SK-N-SH treated with all-trans-retinoic acid at 6 μM for 48 hours (cell line): ENCODE measurements around the gene PUM1.
A peak's percentile ranks its signal among the peaks of the same experiment; 100 is the strongest.

Experiments
- BACH2 ChIP-seq: fragments of 250-450 bp; sonication (Bioruptor Pico); IDR thresholded peaks from 2 replicates; pipeline ENCODE4 v1.9.0; 2021; ENCODE audit warnings: mild to moderate bottlenecking, borderline replicate concordance
- PATZ1 ChIP-seq: fragments of 250-450 bp; sonication (Bioruptor Pico); IDR thresholded peaks from 2 replicates; pipeline ENCODE4 v1.8.0; 2020; ENCODE audit warnings: mild to moderate bottlenecking, moderate library complexity, borderline replicate concordance
- PPARA ChIP-seq: fragments of 250-450 bp; sonication (Bioruptor Pico); IDR thresholded peaks from 2 replicates; pipeline ENCODE4 v1.5.0; 2020; ENCODE audit warnings: mild to moderate bottlenecking, borderline replicate concordance
- RARB ChIP-seq: fragments of 250-450 bp; sonication (Bioruptor Pico); IDR thresholded peaks from 2 replicates; pipeline ENCODE4 v1.8.0; 2021; ENCODE audit warnings: mild to moderate bottlenecking, moderate library complexity
- TCF4 ChIP-seq: fragments of 250-450 bp; sonication (Bioruptor Pico); IDR thresholded peaks from 2 replicates; pipeline ENCODE4 v1.8.0; 2021; ENCODE audit warnings: mild to moderate bottlenecking, moderate library complexity, borderline replicate concordance
- TSHZ2 ChIP-seq: fragments of 250-450 bp; sonication (Bioruptor Pico); IDR thresholded peaks from 2 replicates; pipeline ENCODE4 v1.5.0; 2020; ENCODE audit warnings: mild to moderate bottlenecking, moderate library complexity
- ZFP3 ChIP-seq: fragments of 250-450 bp; sonication (Bioruptor Pico); IDR thresholded peaks from 2 replicates; pipeline ENCODE4 v1.5.0; 2020; ENCODE audit warnings: mild to moderate bottlenecking, moderate library complexity
- TF ChIP-seq, protein P1 (sequence below): fragments of 250-450 bp; sonication (Bioruptor Pico); IDR thresholded peaks from 2 replicates; pipeline ENCODE4 v1.5.1; 2020; ENCODE audit warnings: low read depth, mild to moderate bottlenecking, moderate library complexity

DNA sequence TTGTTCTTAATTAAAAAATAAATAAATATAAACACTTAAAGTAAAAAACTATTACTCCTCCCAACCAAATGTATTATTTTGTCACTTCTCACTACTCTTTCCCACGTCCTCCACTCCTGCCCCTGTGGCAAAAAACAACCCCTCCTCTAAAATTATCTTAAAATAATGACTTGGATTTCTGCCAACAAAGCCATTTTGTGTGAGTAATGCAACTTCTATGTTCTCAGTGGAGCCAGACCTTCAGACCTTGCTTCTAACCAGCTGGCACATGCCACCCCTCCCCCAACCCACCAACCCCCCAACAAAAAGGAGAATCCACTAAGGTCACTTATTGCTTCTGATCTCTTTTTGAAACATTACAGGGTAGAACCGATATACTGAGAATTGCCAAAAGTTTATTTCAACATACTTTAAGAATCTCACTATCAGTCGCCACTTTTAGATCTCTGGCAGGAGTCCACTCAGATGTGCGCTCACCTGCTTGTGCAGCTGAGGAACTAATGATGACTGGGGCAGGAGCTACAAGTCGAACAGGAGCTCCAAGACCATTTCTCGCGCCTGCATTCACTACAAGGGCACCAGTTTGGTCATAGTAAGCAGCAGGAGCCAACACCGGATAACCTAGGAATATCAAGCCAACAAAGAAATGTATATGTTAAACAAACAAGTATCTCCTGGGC lies 98.7 kb downstream of the PUM1 start:
- TF ChIP-seq RARB (CRISPR knock-in tag) (no peak), PATZ1 (CRISPR knock-in tag) (peak; percentile 60; the same call in 1 of the 2 replicates), ZFP3 (CRISPR knock-in tag) (no peak), PPARA (CRISPR knock-in tag) (no peak), TSHZ2 (CRISPR knock-in tag) (no peak), TCF4 (CRISPR knock-in tag) (peak; percentile 73; the same call in 1 of the 2 replicates), BACH2 (CRISPR knock-in tag) (no peak)
- TF ChIP-seq, protein P1, sequence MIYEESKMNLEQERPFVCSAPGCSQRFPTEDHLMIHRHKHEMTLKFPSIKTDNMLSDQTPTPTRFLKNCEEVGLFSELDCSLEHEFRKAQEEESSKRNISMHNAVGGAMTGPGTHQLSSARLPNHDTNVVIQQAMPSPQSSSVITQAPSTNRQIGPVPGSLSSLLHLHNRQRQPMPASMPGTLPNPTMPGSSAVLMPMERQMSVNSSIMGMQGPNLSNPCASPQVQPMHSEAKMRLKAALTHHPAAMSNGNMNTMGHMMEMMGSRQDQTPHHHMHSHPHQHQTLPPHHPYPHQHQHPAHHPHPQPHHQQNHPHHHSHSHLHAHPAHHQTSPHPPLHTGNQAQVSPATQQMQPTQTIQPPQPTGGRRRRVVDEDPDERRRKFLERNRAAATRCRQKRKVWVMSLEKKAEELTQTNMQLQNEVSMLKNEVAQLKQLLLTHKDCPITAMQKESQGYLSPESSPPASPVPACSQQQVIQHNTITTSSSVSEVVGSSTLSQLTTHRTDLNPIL (CRISPR knock-in tag), result peak; percentile 55; the same call in 1 of the 2 replicates
